Calu3 (cell line): ENCODE measurements around the gene NINL. TPM values are rescaled to one million over a fixed set of nuclear protein-coding genes. Genes with fewer than 3 reads are reported as not detected.

Experiments used
- BruUV-seq: library from RNA; stranded (reverse); fragments of 400-500 nt; replicated peaks from 2 replicates; lab custom pipeline; 2021; lab: Mats Ljungman, UMichigan
- CTCF ChIA-PET: fragments of 300-600 bp; sonication (Branson Sonifier 250); formaldehyde crosslinking; loops from one replicate; lab custom pipeline; 2022; ENCODE audit warnings: antibody characterized with exemption; lab: Charles Lee
- DNase-seq: peaks from one replicate; pipeline ENCODE4 v3.0.0; 2022
- H3K27ac Mint-ChIP-seq: one replicate; pipeline ENCODE4 v1.8.0; 2022; ENCODE audit warnings: mixed read lengths; ENCODE audit not compliant: unreplicated experiment
- H3K27me3 Mint-ChIP-seq: one replicate; pipeline ENCODE4 v1.8.0; 2022; ENCODE audit warnings: mixed read lengths; ENCODE audit not compliant: unreplicated experiment
- H3K36me3 Mint-ChIP-seq: one replicate; pipeline ENCODE4 v1.8.0; 2022; ENCODE audit warnings: mild to moderate bottlenecking, moderate library complexity, mixed read lengths; ENCODE audit not compliant: insufficient read depth, unreplicated experiment
- H3K4me1 Mint-ChIP-seq: one replicate; pipeline ENCODE4 v1.8.0; 2022; ENCODE audit warnings: mild to moderate bottlenecking, low read depth, mixed read lengths; ENCODE audit not compliant: unreplicated experiment
- H3K4me3 Mint-ChIP-seq: one replicate; pipeline ENCODE4 v1.8.0; 2022; ENCODE audit warnings: mild to moderate bottlenecking, low read depth, moderate library complexity, mixed read lengths; ENCODE audit not compliant: unreplicated experiment
- H3K9me3 Mint-ChIP-seq: one replicate; pipeline ENCODE4 v1.8.0; 2022; ENCODE audit warnings: low read depth, mixed read lengths; ENCODE audit not compliant: unreplicated experiment
- intact Hi-C: fragments of 100-400 bp; cut with micrococcal nuclease; formaldehyde crosslinking; loops from one replicate; pipeline ENCODE4 v1.10.0; 2022; ENCODE audit not compliant: unreplicated experiment
- total RNA-seq: library from RNA; stranded (reverse); gene quantifications from 2 replicates; pipeline ENCODE4 v1.2.3, GENCODE V29; 2022
- TF ChIP-seq, protein P1 (sequence below): fragments of 200-600 bp; IDR thresholded peaks from one replicate; pipeline ENCODE4 v1.8.0; 2022; ENCODE audit warnings: antibody characterized with exemption; ENCODE audit not compliant: unreplicated experiment

The NINL gene
- total RNA-seq, 1 experiment from 2014 or later: 9.1 TPM

GRCh38 chr20:25459916-25460535 lies 125.3 kb downstream of the NINL start:
- H3K4me1 Mint-ChIP-seq: no peaks in the 10 kb centered on the region
- intact Hi-C loops: no loop called here
- no peaks in the 10 kb centered on the region for H3K27me3 Mint-ChIP-seq
- BruUV-seq: no TSS peak
- CTCF ChIA-PET: no interaction called here
- H3K4me3 Mint-ChIP-seq: no peak overlapping the region
- DNase-seq: no peak
- no peak overlapping the region for H3K27ac Mint-ChIP-seq
- H3K36me3 Mint-ChIP-seq: no peaks in the 10 kb centered on the region
- H3K9me3 Mint-ChIP-seq: no peaks in the 10 kb centered on the region
- TF ChIP-seq, protein P1, sequence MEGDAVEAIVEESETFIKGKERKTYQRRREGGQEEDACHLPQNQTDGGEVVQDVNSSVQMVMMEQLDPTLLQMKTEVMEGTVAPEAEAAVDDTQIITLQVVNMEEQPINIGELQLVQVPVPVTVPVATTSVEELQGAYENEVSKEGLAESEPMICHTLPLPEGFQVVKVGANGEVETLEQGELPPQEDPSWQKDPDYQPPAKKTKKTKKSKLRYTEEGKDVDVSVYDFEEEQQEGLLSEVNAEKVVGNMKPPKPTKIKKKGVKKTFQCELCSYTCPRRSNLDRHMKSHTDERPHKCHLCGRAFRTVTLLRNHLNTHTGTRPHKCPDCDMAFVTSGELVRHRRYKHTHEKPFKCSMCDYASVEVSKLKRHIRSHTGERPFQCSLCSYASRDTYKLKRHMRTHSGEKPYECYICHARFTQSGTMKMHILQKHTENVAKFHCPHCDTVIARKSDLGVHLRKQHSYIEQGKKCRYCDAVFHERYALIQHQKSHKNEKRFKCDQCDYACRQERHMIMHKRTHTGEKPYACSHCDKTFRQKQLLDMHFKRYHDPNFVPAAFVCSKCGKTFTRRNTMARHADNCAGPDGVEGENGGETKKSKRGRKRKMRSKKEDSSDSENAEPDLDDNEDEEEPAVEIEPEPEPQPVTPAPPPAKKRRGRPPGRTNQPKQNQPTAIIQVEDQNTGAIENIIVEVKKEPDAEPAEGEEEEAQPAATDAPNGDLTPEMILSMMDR: no peak

DNA sequence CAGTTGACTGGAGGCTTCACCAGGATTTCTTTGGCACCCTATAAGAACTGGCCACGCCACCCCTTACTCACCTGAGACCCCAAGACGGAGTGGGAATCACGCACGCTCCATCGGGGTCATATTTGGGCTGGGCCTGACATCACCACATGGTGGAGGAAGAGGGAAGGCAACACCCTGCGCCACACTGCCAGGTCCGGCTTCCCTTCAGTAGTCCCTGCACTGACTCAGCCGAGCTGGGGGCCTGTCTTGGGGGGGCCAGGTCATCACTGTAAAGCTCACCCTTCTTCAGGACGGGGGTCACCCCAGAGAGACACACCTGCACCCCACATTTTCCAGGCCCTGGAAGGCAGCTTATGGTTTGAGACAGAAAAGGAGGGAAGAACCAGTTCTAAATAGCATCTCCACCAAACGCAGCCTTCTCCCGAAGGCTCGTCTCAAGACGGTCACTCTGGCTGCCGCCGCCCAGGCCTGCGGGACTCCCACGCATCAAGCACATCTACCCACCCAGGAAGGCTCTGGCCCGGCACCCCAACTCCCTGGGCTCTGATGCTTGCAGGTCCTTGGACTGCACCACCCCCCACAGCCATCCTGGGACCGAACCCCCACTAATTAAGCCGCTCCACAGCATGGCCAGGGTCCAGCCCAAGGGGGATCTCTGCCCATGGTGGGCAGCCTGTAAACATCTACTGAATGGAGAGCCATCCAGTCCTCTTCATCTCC lies 126.1 kb downstream of the NINL start:
- Mint-ChIP-seq H3K4me1 (no peaks in the 10 kb centered on the region), H3K27me3 (no peaks in the 10 kb centered on the region), H3K36me3 (no peaks in the 10 kb centered on the region), H3K9me3 (no peaks in the 10 kb centered on the region), H3K4me3 (no peak overlapping the region), H3K27ac (no peak overlapping the region)
- intact Hi-C loops: no loop called here
- BruUV-seq: no TSS peak
- TF ChIP-seq, protein P1: no peak
- no peak for DNase-seq
- CTCF ChIA-PET: interaction anchor here (0.6 kb wide), 1 partner anchor 28 kb away, joined by 3 read pairs; no protein-coding TSS in a partner anchor

DNA sequence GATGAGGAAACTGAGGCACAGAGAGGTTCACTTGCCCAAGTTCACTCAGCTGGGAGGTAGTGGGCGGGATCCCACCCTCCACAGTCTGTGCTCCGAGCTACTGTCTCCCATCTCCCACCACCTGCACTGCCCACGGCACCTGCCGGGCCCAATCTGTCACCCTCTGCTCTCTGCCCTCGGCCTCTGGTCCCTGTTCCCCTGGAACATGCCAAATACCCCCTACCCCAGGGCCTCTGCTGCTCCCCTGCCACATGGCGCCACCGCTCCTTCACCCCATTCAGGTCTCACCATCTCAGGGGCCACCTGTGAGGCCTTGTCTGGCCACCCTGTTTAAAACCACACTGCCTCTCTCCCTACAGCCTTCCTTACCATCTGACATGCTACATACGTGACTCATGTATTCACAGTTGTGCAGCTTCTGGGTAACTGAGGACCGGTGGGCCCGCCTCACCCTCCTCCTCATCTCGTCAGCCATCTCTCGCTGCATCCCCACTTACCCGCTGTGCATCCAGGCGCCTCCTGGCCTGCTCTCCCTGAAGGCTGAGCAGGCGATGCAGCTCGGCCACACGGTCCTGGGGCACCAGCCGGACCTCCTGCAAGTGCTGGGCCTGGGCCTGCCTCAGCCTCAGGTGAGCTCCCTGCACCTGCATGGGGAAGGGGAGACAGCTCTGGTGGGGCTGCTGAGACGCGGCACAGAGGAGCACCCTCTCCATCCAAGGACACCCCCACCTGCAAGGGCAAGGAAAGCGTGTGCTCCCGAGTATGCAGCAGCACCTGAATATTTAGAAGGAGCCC lies 127.2 kb downstream of the NINL start:
- intact Hi-C loops: no loop called here
- DNase-seq: no peak
- no peak overlapping the region for H3K4me3 Mint-ChIP-seq
- TF ChIP-seq, protein P1: no peak
- CTCF ChIA-PET: no interaction called here
- H3K27me3 Mint-ChIP-seq: no peaks in the 10 kb centered on the region
- BruUV-seq: no TSS peak
- no peaks in the 10 kb centered on the region for H3K4me1 Mint-ChIP-seq
- H3K27ac Mint-ChIP-seq: no peak overlapping the region
- H3K9me3 Mint-ChIP-seq: no peaks in the 10 kb centered on the region
- H3K36me3 Mint-ChIP-seq: no peaks in the 10 kb centered on the region

DNA sequence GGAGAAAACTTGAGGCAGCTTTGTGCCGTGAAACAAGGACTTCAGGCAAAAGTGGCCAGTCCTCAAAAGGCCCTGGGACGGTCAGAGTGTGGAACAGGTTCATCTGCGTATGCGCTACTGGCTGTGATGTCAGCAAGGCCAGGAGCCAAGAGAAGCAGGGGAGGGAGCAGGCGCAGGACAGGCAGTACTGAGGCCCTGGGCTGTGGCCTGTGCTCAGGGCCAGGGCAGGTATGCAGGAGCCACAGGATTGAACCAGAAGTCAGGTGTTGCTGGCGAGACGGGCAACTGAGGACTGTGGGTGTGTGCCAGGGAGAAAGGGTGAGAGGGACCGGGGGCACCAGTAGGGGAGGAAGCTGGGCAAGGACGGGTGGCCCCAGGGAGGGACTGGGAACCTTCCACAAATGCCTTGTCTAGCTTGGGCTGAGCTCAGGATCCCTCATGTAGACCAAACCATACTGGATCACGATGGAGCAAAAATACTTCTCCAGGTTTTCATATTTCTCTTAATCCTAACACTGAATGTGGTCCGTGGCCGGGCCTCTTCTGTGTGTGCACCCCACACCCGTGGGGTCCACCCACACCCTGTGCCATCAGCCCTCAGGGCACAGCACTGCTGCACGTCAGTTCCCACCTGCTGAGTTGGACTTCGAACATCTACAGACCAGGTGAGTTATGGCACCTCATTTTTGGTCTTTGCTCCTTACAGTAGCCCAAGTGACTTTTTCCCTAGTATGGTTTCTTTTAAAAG lies 131.0 kb downstream of the NINL start:
- BruUV-seq: no TSS peak
- no peak for DNase-seq
- H3K4me1 Mint-ChIP-seq: no peaks in the 10 kb centered on the region
- intact Hi-C loops: no loop called here
- TF ChIP-seq, protein P1: no peak
- H3K27ac Mint-ChIP-seq: no peak overlapping the region
- no peaks in the 10 kb centered on the region for H3K36me3 Mint-ChIP-seq
- H3K4me3 Mint-ChIP-seq: no peak overlapping the region
- CTCF ChIA-PET: no interaction called here
- no peaks in the 10 kb centered on the region for H3K27me3 Mint-ChIP-seq
- H3K9me3 Mint-ChIP-seq: no peaks in the 10 kb centered on the region
